Measurements from ENCODE around the gene NHS. TPM values are rescaled to one million over a fixed set of nuclear protein-coding genes. Genes with fewer than 3 reads are reported as not detected.

NHS gene
- total RNA-seq, 4 donors from 2014 or later, result 5.0 to 8.7 (median 6.2) TPM

DNA sequence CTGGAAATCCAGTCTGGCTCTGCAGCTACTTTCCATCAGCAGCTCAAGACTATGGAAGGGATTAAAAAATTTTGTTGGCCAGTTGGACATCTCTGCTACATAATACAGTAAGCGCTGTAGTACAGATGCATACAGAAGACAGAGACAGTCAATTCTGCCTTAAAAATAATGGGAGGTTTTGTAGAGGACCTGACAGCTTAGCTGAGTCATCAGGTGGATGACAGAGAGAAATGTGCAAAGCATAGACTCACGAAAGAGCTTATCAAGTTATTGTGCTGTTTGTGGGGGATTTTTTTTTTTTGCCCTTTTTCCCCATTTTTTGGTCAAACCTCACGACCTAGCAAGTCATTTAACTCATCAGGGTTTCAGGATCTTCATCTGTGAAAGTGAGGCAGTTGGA, 213.3 kb downstream of the NHS start:
- Histone ChIP-seq H3K27me3 (no peaks in the 10 kb centered on the region), H3K4me1 (peaks cover 0 to 28% (median 23%) of the 10 kb centered on the region in 4 donors), H3K27ac (replicated peaks in 1 of 4) (no peak overlapping the region), H3K4me3 (no peak overlapping the region), H3K36me3 (no peaks in the 10 kb centered on the region), H3K9me3 (no peaks in the 10 kb centered on the region)
- intact Hi-C loops (cut with DNase I), result loop anchor here (10.0 kb wide), 1 partner anchor 214 kb away; the partner anchor contains the start of gene NHS
- DNase-seq (ENCODE audit: extremely low spot score), result no peak
- 62% methylated on average over 3 of the region's 3 CpGs for WGBS
- TF ChIP-seq EP300 (IDR thresholded peaks at IDR 0.05) (no peak), POLR2A (IDR thresholded peaks at IDR 0.05; ENCODE audit: low read depth) (no peak), POLR2AphosphoS5 (IDR thresholded peaks at IDR 0.05) (no peak)
- TF ChIP-seq, protein P1, sequence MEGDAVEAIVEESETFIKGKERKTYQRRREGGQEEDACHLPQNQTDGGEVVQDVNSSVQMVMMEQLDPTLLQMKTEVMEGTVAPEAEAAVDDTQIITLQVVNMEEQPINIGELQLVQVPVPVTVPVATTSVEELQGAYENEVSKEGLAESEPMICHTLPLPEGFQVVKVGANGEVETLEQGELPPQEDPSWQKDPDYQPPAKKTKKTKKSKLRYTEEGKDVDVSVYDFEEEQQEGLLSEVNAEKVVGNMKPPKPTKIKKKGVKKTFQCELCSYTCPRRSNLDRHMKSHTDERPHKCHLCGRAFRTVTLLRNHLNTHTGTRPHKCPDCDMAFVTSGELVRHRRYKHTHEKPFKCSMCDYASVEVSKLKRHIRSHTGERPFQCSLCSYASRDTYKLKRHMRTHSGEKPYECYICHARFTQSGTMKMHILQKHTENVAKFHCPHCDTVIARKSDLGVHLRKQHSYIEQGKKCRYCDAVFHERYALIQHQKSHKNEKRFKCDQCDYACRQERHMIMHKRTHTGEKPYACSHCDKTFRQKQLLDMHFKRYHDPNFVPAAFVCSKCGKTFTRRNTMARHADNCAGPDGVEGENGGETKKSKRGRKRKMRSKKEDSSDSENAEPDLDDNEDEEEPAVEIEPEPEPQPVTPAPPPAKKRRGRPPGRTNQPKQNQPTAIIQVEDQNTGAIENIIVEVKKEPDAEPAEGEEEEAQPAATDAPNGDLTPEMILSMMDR (IDR thresholded peaks at IDR 0.05), result no peak

DNA sequence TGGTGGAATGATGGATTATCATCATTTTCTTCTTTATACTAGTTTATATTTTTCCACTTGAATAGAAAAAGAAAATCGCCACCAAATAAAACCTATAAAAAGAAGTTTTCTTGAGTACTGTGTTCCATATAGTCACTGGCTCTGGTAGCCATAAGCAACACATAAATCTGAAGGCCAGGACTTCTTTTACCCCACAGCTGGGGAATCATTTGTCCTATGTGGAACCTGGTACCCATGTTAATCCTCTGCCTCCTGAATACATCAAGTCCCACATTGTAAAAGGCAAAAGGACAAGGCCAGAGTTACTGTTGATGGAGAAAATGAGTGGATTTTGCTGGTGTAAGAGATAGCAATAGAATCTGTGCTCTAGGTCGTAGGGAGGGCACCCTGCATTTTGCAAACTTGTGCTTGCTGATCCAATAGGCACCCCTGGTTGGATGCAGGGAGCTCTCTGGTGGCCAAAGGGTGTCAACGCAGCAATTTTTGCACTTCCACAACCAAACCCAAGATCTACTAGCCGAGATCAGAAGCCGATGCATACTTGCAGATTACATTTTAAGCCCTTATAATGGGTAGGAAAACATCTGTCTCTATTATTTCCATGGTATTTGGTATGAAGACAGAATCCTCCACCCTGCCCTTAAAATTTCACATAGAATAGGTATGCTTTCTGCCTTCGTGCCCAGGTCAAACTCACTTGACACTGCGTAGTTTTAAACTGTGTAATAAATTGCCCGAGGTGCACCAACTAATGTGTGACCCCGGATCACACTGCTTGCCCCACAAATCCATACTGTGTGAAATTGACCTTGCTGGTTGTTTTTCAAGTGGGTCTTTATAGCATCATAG, 216.1 kb downstream of the NHS start:
- WGBS, result 43% methylated on average over 9 of the region's 9 CpGs
- peak overlapping the region; percentile 18 to 29 (median 25) for H3K4me3 ChIP-seq
- intact Hi-C loops (cut with DNase I), result loop anchor here (5.0 kb wide), 2 partner anchors 54 to 349 kb away; no protein-coding TSS in a partner anchor
- H3K9me3 ChIP-seq, result no peaks in the 10 kb centered on the region
- H3K27ac ChIP-seq (replicated peaks in 1 of 4), result peak overlapping the region; percentile 28 to 69 (median 46)
- no peaks in the 10 kb centered on the region for H3K36me3 ChIP-seq
- TF ChIP-seq, protein P1 (IDR thresholded peaks at IDR 0.05), result peak; percentile 60 to 74 (median 63)
- TF ChIP-seq POLR2AphosphoS5 (IDR thresholded peaks at IDR 0.05), result no peak
- DNase-seq (ENCODE audit: extremely low spot score), result no peak
- peaks cover 0 to 33% (median 19%) of the 10 kb centered on the region in 4 donors for H3K4me1 ChIP-seq
- H3K27me3 ChIP-seq, result no peaks in the 10 kb centered on the region

DNA sequence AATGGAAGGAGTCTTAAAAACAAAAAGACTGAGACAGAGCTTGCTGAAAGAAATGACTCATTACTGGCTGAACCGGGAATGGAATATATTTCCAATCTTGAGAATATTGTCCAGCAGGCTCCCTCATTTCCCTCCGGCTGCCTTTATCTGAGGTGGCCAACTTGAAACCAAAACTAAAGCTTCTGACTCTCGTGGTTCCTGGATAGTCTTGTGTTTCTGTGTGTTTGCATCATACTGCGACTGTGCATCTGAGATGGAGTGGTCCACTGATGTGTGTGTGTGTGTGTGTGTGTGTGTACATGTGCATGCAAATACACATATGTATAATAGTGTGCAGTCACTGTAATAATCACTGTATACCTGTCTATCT, 216.7 kb downstream of the NHS start:
- intact Hi-C loops (cut with DNase I), result loop anchor here (5.0 kb wide), 2 partner anchors 54 to 349 kb away; no protein-coding TSS in a partner anchor
- H3K27me3 ChIP-seq, result no peaks in the 10 kb centered on the region
- WGBS, result 65% methylated on average over 4 of the region's 4 CpGs
- H3K4me3 ChIP-seq, result peak overlapping the region; percentile 18 to 29 (median 25)
- H3K4me1 ChIP-seq, result peaks cover 0 to 36% (median 25%) of the 10 kb centered on the region in 4 donors
- H3K9me3 ChIP-seq, result no peaks in the 10 kb centered on the region
- H3K27ac ChIP-seq (replicated peaks in 1 of 4), result peak overlapping the region; percentile 28 to 69 (median 46)
- no peaks in the 10 kb centered on the region for H3K36me3 ChIP-seq
- no peak for TF ChIP-seq POLR2A (IDR thresholded peaks at IDR 0.05; ENCODE audit: low read depth)
- no peak for TF ChIP-seq POLR2AphosphoS5 (IDR thresholded peaks at IDR 0.05)
- TF ChIP-seq EP300 (IDR thresholded peaks at IDR 0.05), result no peak
- TF ChIP-seq, protein P1 (IDR thresholded peaks at IDR 0.05), result no peak
- DNase-seq (ENCODE audit: extremely low spot score), result no peak

DNA sequence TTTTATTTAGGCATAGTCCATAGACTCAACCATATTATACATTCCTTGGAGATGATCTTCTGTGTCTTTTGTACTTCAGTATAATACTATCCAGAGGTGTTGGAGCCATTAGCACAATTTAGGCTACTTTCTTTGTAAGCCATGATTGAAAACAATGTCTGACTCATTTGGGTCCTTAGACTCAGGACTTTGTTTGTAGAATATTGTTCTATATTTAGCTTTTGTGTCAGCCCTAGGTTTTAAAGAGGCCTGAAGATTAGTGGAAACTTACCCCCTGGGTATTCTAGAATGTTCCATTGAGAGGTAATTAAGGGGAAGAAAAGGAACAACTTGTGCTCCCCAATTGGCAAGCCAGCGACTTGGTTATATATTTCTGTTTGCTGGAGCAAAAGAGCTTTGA, 217.1 kb downstream of the NHS start:
- H3K9me3 ChIP-seq, result no peaks in the 10 kb centered on the region
- no peaks in the 10 kb centered on the region for H3K27me3 ChIP-seq
- H3K36me3 ChIP-seq, result no peaks in the 10 kb centered on the region
- peaks cover 0 to 36% (median 29%) of the 10 kb centered on the region in 4 donors for H3K4me1 ChIP-seq
- 35% methylated on average over 1 of the region's 1 CpG for WGBS
- TF ChIP-seq POLR2AphosphoS5 (IDR thresholded peaks at IDR 0.05) (no peak), EP300 (IDR thresholded peaks at IDR 0.05) (no peak), POLR2A (IDR thresholded peaks at IDR 0.05; ENCODE audit: low read depth) (no peak)
- TF ChIP-seq, protein P1 (IDR thresholded peaks at IDR 0.05), result no peak
- intact Hi-C loops (cut with DNase I), result loop anchor here (5.0 kb wide), 2 partner anchors 55 to 350 kb away; no protein-coding TSS in a partner anchor
- H3K4me3 ChIP-seq, result peak overlapping the region in 2 of 4 donors; percentile 18 to 28
- DNase-seq (ENCODE audit: extremely low spot score), result no peak
- H3K27ac ChIP-seq (replicated peaks in 1 of 4), result peak overlapping the region; percentile 28 to 69 (median 46)

Data from esophagus muscularis mucosa (tissue), 4 donors.